HG02623 (cell line): ENCODE measurements around the gene MEGF11.

ENCODE experiments used
- ATAC-seq: cut with Tn5 transposase; IDR thresholded peaks from one replicate; pipeline ENCODE4 v1.9.1; 2021; ENCODE audit warnings: moderate library complexity; ENCODE audit not compliant: unreplicated experiment

MEGF11 gene

DNA sequence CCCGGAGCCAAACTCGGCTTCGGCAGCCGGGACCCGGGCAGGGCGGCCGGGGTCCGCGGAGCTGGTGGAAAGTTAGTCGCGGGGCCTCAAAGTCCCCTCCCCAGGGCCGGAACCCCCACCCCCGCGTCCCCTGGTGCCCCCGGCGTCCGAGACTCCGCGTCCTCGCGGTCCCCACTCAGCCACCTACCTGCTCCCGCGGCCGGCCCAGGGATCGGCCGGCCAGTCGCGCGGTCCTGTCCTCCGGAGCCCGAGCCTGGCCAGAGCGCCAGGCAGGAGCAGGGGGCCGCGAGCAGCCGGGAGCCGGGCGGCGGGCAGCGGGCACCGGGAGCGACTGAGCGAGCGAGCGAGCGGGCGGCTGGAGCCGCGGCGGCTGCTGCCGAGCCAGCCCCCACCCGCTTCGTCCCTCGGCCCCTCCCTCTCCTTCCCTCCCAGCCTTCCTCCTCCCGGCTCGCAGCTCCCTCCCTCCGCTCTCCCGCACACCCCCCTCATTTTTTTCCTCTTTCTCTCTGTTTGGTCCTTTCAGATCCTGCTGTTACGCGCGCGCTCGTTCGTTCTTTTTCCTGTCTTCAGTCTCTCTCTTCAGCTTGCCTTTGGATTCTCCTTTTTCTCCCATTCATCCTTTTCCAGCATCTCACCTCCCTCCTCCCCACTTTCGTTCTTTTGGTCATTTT is at the start of gene MEGF11:
Gene MEGF11, minus strand, starts transcription at position 333 of the 671 bp plus-strand sequence. CDS start 125,347 bp downstream, outside the sequence.
- no peak for ATAC-seq

DNA sequence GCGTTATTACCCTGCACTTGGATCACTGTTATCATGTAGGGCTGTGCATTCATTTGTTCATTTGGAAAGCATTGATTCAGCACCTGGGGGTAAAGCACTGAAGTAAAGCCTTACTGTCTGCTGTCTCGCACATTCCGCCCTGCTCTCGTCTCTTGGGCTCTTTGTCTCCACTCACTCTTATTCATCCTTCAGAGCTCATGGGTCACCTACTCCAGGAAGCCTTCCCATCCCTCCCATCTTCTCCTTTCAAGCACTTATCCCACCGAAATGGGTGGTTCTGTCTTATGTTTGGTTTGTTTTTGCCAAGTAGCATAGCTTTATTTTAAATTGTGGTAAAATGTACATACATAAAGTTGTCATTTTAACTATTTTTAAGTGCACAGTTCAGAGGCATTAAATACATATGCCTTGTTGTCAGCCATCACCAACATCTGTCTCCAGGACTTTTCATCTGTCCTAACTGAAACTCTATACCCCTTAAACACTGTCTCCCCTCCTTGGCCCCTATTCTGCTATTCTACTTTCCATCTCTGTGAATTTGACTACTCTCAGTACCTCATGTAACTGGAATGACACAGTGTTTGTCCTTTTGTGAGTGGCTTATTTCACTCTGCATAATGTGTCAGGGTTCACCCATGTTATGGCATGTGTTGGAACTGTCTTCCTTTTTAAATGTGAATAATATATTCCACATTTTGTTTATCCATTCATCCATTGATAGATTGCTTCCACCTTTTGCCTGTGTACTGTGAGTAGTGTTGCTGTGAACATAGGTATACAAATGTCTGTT is 49.1 kb upstream of the MEGF11 start:
- no peak for ATAC-seq

DNA sequence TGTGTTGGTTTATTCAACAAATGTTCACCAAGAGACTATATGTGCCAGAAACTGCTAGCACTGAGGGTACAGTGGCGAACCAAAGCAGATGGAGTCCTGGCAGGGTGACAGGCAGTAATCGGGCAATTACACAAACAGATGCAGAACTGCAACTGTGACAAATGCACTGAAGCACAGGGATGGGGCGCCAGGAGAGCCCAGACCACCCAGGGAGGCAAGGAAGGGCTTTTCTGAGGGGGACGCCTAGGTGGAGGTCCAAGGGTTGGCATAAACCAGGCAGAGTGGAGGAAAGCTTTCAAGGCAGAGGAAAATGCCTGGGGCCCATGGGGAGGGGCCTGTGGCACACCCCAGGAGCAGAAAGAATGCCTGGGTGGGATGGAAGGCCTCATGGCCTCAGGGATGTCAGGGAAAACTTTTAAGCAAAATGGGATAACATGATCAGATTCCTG is 45.3 kb upstream of the MEGF11 start:
- ATAC-seq: no peak

DNA sequence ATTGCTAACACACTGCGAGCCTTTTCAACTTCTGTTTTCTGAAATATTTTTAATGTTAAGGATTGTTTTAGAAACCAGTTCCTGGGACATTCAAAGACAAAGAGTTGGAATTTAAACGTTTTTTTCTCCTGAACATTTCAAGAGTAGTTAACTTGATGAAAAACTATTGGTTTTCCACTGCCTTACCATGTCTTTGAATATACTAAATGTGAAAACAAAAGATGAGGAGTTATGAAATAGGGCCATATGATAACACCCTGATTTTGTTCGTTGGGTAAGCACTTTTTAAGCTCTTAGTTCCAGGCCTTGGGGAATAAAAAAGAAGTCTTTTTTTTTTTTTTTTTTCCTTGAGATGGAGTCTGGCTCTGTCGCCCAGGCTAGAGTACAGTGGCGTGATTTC is 42.6 kb upstream of the MEGF11 start:
- ATAC-seq: no peak

DNA sequence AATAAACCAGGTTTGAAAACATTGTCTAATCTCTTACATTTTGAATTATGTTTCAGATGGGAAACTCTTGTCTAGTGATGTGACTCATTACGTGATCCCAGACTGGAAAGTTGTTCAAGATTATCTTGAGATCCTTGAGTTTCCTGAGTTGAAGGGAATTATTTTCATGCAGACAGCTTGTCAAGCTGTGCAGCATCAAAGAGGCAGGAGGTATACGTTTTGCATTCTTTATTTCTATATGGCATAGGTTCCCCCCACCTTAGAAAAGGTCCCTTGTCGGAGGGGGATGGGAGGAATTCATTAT is 41.3 kb upstream of the MEGF11 start:
- no peak for ATAC-seq

DNA sequence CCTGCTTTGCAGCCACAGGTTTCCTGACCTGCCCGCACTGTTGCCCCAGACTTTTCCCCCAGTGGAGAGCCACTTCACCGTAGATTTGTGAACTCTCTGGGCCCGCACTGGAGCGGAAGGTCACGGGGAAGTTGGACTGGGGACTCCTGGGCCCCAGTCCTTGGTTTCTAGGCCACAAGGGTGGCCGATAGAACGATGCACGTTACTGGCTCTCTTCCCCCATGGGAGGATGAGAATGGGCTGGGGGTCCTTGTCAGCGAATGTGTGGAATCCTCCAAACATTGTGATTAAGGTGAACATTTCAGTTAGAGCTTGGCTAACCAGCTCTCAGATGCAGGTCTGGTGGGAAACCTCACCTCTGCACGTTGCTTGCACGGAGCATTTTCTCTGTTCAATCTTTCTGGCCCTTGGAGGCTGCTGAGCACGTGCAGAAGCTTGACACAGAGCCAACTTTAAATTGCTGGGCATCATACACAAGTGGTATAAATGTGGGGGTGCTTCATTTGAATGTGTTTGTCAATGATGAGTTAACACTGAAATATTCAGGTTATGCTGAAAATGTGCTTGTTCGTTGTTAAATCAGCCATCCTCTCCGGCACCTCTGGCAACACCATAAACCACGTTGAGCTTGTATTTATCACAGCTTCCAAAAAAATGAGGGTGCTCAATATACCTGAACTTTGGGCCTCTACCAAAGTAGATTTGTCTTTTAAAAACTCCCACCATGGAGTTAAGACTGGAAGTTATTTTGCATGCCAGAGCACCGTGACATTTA is 40.8 kb upstream of the MEGF11 start:
- peak; percentile 9 for ATAC-seq

DNA sequence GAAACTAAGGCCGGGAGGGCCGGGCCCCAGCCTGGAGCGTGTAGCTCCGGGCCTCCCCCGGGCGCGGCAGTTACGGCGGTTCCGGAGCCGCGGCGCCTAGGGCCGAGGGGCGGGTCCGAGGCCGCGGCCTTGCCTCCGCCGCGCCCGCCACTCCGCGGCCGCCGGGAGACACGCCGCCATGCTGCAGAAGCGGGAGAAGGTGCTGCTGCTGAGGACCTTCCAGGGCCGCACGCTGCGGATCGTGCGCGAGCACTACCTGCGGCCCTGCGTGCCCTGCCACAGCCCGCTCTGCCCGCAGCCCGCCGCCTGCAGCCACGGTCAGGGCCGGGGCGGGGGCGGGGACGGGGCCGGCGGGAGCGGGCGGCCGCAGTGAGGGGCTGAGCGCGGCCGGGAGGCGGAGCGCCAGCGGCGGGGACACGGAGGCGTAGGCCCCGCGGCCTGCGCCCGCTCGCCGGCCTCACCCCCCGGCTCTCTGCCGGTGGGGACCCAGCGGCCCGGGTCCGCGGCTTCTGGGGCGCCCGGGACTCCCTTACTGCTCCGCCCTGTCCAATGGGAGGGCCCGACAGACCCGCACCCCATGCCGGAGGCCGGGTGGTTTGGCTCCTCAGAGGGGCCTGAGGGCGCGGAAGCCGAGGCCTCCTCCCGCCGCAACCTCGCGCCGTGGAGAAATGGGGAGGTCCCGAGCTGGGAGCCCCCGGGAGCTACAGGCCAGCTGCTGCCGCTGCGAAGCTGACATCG is 40.0 kb upstream of the MEGF11 start, which contains the start of gene DIS3L:
Gene DIS3L, plus strand, starts transcription at position 150 of the 738 bp plus-strand sequence. Its CDS starts 29 bp downstream, at position 179.
- peak; percentile 69 for ATAC-seq

DNA sequence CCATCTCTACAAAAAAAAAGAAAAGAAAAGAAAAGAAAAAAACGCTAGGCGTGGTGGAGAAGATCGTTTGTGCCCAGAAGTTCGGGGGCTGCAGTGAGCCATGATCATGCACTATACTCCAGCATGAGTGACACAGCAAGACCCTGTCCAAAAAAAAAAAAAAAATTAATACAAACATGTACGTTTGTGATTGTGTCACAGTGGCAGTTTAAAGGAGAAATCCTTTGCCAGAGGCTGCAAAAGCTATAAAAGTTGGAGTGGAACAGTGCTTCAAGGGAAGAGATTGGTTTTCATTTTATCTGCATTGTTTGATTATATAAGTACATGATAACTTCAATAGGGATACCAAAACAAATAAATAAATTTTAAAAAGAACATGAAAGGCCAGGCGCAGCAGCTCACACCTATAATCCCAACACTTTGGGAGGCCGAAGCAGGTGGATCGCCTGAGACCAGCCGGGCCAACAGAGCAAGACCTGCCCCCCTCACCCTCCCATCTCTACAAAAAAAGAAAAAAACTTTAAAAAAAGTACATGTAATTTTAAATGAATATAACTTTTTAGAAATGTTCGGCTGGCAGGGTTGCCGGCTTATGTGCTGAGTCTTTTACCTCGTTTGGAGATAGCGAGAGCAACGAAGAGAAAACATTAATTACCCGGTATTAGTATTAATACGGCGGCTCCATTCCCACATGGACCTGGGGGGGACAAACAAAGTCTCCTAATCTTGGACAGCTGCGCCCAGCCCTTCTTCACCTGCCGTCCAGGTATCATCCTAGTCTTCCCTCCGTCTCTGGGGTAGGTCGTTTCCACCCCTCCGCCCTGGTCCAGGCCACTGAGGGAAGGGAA is 39.2 kb upstream of the MEGF11 start:
- no peak for ATAC-seq

DNA sequence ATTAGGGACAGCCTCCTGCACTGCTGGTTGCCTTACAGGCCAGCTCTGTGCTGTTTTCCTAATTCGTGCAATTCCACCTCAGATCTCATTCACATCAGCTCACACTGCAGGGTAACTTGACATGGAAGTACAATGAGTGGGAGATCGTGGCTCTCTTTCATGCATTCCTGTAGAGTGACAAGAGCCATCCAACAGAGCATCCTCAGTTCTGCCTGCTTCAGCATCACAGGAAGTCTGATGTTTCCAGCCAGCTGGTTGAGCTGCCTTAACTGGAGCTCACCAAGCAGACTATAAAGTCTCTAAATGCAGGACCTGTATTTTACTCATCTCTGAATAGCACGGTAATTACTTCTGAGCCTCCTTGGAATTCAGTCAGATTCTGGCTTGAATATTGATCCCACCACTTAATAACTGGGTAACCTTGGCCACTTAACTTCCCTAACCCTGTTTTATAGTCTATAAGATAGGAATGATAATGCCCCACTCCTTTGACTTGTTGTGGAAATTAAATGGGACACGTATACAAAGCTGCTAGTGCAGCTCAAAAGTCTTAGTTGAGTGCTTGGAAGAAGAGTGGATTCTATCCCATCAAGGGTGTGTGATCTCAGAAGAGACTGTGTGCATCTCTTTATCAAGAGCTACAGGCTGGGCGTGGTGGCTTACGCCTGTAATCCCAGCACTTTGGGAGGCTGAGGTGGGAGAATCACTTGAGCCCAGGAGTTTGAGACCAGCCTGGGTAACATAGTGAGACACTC is 38.4 kb upstream of the MEGF11 start:
- ATAC-seq: no peak

DNA sequence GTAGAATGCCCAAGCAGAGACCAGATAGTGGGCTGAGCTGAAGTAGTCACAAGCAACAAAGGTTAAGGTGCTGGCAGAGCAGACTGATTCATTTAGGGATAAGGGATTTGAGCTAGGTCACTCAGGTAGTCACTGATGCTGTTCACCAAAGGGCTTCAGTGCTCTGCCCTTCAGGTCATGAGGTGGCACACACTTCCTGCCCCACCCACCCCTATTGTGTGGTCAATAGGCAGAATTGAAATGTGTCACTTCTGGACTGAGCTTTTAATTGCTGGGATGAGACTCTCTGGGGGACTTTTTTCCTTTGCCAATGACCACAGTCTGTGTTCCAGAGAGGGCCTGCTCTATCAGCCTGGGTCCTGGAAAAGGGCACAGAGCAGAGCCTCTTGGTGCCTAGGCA is 37.0 kb upstream of the MEGF11 start:
- no peak for ATAC-seq

DNA sequence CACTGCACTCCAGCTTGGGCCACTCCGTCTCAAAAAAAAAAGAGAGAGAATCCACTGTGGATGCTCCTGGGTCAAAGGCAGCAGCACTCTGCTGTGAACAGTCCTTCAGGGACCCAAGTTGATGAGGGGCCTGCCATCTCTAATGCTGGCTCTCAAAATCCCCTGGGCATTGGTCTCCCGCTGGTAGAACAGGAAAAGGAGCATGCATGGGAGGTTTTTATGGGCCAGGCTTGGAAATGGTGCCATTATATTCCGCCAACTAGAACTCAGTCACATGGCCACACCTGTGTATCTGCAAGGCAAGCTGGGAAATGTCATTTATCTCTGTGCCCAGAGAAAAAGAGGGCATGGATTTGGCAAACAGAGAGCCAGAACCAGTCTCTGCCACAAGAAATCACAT is 36.5 kb upstream of the MEGF11 start:
- no peak for ATAC-seq

DNA sequence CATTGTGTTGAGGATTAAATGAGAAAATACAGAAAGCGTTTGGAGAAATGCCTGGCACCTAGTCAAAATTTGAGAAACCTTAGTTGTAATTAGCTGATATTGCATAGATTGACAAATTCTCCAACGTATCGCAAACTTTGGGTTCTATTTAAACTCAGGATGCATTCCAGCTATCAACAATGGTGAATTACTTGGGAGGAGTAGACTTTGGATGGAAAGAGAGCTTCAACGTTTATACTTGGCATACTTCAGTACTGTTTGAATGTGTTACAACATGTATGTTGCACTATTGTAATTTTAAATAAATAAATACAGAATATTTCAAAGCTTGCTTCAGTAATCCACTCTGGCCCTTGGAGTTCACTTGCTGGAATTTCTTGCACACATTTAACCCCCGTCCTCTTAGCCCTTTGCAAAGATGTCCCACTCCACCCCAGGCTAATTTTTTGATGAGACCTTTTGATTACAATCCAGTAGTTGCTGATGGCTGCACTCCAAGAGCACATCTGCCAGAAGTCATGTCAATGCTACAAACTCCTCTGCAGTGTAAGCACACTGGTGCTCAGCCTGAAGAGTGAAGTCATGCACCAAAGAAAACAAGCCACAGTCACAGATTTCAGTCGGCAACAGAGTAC is 35.1 kb upstream of the MEGF11 start:
- no peak for ATAC-seq

DNA sequence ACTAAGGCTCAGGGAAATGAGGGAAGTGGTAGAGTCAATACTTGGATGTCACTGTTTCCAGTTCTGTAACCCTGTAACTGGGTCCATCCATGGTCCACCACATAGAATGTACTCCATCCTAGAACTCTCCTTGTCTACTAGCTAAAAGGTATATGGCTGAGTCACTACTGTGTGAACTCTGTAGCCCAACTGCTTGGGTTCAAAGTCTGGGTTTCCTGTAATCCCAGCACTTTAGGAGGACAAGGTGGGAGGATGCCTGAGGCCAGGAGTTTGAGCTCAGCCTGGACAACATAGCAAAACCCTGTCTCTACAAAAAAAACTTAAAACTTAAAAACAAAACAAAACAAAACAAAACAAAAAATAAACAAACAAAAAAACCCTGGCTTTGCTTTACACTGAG is 34.5 kb upstream of the MEGF11 start:
- no peak for ATAC-seq

DNA sequence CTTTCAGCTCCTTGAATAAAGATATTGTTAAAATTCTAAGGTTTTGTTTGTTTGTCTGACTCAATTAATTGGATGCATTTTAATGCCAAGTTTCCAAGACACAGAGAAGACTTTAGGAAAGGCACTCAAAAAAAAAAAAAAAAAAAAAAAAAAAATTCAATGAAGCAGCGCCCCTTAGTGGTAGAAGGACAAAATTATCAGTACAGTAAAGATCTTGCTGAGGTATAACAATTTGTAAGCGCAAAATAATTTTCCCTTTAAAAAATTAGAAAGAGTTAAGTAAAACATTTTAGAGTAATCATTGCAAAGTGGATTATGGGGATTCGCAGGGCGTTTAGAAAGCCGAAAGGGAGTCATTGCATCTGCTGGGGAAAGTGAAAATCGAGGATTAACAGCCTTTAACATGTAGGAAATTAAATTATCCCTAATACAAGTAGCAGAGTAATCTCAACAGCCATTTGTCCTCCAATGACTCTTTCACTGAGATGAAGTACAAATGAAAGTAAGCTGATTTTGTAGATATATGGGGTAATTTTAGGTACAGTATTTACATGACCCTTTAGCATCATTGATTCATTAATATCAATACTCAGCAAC is 34.0 kb upstream of the MEGF11 start:
- ATAC-seq: no peak

DNA sequence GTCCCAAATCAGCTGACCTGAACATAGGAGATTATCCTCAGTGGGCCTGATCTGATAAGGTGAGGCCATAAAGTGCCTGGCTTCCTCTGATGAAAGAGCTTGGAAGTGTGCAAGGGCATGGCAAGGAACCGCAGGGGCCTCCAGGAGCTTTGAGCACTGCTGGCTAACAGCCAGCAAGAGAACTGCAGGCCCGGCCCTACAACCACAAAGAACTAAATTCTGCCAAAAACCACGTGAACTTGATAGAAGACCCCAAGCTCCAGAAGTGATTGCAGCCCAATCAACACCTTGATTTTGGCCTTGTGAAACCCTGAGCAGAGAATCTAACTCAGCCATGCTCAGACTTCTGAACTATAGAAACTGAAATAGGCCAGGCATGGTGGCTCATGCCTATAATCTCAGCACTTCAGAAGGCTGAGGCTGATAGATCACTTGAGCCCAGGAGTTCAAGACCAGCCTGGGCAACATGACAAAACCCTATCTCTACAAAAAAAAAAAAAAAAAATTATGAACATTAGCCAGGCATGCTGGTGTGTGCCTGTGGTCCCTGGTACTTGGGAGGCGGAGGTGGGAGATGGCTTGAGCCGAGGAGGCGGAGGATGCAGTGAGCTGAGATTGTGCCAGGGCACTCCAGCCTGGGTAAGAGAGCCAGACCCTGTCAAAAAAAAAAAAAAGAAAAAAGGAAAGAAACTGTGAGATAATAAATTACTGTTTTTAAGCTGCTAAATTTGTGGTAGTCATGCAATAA is 32.2 kb upstream of the MEGF11 start:
- ATAC-seq: no peak

DNA sequence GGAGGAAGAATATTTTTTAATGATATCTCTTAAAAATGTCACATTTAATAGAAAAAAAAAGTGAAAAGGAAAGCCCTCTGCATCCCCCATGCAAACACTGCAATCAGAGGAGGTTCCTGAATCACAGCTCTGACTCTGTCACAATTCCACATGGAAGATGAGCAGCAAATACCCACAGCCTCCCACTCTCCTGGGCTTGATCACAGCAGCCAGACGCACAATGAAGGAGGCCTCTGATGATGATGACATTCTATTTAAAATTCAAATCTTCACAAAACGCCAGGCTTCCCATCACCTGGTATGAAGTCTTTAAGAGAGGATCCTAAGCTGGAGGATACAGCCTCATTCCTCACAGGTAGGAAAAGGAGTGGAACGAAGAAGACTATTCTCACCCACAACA is 30.7 kb upstream of the MEGF11 start:
- no peak for ATAC-seq

DNA sequence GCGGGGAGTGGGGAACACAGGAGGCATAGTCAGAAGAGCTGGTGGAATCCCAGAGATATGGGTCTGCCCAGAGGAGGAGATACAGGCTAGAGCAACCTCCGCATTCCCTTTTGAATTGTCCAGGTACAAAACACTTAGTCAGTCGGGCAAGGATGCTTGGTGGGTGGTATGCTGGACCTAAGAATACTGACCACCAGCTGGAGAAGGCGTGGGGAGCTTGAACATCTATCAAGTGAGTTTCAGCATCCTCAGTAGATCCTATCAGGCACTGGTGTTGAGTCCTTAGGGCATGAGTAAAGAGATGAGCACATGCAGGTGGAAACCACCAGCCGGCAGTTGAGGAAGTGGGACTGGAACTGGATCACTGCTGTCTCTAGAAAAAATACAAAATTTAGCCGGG is 25.1 kb upstream of the MEGF11 start:
- ATAC-seq: no peak

DNA sequence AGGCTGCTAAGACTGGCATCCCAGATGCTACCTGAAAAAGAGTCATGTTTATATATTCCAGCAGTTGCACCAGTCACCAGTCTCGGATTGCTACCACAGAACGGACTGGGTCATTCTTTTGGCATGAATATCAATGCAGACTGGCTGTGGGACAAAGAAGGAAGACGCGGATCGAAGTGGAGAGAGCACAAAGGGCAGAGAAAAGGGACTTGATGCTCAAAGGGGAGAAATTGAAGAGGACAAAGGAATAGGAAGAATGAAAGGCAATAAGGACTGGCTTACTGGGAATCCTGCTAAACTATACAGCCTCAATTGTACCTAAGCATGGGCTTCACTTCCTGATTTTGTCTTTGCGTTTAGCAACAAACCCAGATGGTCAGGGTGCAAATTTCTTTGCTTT is 24.5 kb upstream of the MEGF11 start:
- no peak for ATAC-seq
